Measurements from ENCODE around the gene TDRD7.

GRCh38 chr9:97405551-97405950 is 6.3 kb upstream of the TDRD7 start:
- no peak for TF ChIP-seq HDGF (IDR thresholded peaks at IDR 0.05; ENCODE audit: borderline replicate concordance)
- no peak for TF ChIP-seq FOXM1 (IDR thresholded peaks at IDR 0.05; ENCODE audit: borderline replicate concordance)
- TF ChIP-seq SP1 (IDR thresholded peaks at IDR 0.05), result no peak
- TF ChIP-seq CTBP1 (IDR thresholded peaks at IDR 0.05; ENCODE audit: borderline replicate concordance), result no peak
- TF ChIP-seq NFRKB (IDR thresholded peaks at IDR 0.05), result no peak
- no peak for TF ChIP-seq FOXK2 (IDR thresholded peaks at IDR 0.05)
